CD4-positive, alpha-beta T cell (primary cell): ENCODE data around the gene ANKRD6. TPM values are rescaled to one million over a fixed set of nuclear protein-coding genes. Genes with fewer than 3 reads are reported as not detected.
A peak's percentile ranks its signal among the peaks of the same experiment; 100 is the strongest.

Source experiments
- ATAC-seq: fragments of 200-7000 bp; cut with Tn5 transposase; one replicate; pipeline ENCODE4 v1.10.0; 2022; ENCODE audit warnings: mild to moderate bottlenecking; ENCODE audit not compliant: poor library complexity
- CTCF ChIA-PET: fragments of 350-600 bp; sonication (Branson Sonifier 250); formaldehyde crosslinking; loops from one replicate; lab custom pipeline; 2021; ENCODE audit warnings: antibody characterized with exemption, inconsistent platforms; lab: Charles Lee
- POLR2A ChIA-PET: fragments of 350-600 bp; sonication (Branson Sonifier 250); formaldehyde crosslinking; loops from one replicate; lab custom pipeline; 2021; ENCODE audit warnings: antibody characterized with exemption, inconsistent platforms; lab: Charles Lee
- DNase-seq, 14 experiments: peaks; one replicate each; pipeline ENCODE4 v3.0.0-alpha.2; 2013 to 2020; ENCODE audit warnings: mixed read lengths in 2 of 14
- H3K27ac ChIP-seq, 2 donors: one replicate each; pipeline versions ENCODE4 v1.5.1 to v1.7.0; 2013; ENCODE audit warnings: low read length in 2 of 2, low read depth in 1 of 2, mild to moderate bottlenecking in 1 of 2
- H3K27me3 ChIP-seq, 2 experiments: 1 replicate in 1 of 2; 2 replicates in 1 of 2; pipeline versions ENCODE4 v1.6.1 to v1.7.0; 2013; ENCODE audit warnings: low read length in 2 of 2, control low read depth in 1 of 2, mild to moderate bottlenecking in 1 of 2, moderate library complexity in 1 of 2; ENCODE audit not compliant: insufficient read depth in 2 of 2, control insufficient read depth in 1 of 2
- H3K36me3 ChIP-seq: one replicate; pipeline ENCODE4 v1.6.1; 2013; ENCODE audit warnings: low read length, control low read depth; ENCODE audit not compliant: insufficient read depth
- H3K4me1 ChIP-seq: one replicate; pipeline ENCODE4 v1.6.1; 2013; ENCODE audit warnings: low read length, control low read depth; ENCODE audit not compliant: insufficient read depth
- H3K4me3 ChIP-seq: one replicate; pipeline ENCODE4 v1.5.1; 2013; ENCODE audit warnings: mild to moderate bottlenecking, low read length, moderate library complexity
- H3K9me3 ChIP-seq, 2 experiments: 1 replicate in 1 of 2; 2 replicates in 1 of 2; pipeline versions ENCODE4 v1.6.1 to v1.7.0; 2013; ENCODE audit warnings: low read length in 2 of 2, mild to moderate bottlenecking in 2 of 2, control low read depth in 1 of 2, moderate library complexity in 1 of 2; ENCODE audit not compliant: control insufficient read depth in 1 of 2, insufficient read depth in 1 of 2
- H3K27ac Mint-ChIP-seq: one replicate; pipeline ENCODE4 v1.8.0; 2020; ENCODE audit warnings: mixed read lengths
- H3K27me3 Mint-ChIP-seq: one replicate; pipeline ENCODE4 v1.8.0; 2021; ENCODE audit warnings: mixed read lengths
- H3K36me3 Mint-ChIP-seq: one replicate; pipeline ENCODE4 v1.8.0; 2021; ENCODE audit warnings: low read depth, mixed read lengths
- H3K4me1 Mint-ChIP-seq: one replicate; pipeline ENCODE4 v1.8.0; 2021; ENCODE audit warnings: low read depth, mixed read lengths
- H3K4me3 Mint-ChIP-seq: one replicate; pipeline ENCODE4 v1.8.0; 2020; ENCODE audit warnings: mild to moderate bottlenecking, mixed read lengths
- H3K9me3 Mint-ChIP-seq: one replicate; pipeline ENCODE4 v1.8.0; 2020; ENCODE audit warnings: mixed read lengths
- CTCF ChIP-seq: fragments of 200-600 bp; IDR thresholded peaks from one replicate; pipeline ENCODE4 v1.8.0; 2022; ENCODE audit warnings: antibody characterized with exemption, mild to moderate bottlenecking
- intact Hi-C, 2 experiments: fragments of 100-400 bp; cut with DNase I in 1 of 2; cut with micrococcal nuclease in 1 of 2; formaldehyde crosslinking; loops; one replicate each; pipeline versions ENCODE4 v1.15.1 to v1.9.0; 2023 to 2025; cut with DNase I, micrococcal nuclease
- total RNA-seq, 174 experiments: library from RNA in 2 of 174; stranded (reverse) in 2 of 174; gene quantifications; one replicate each; pipeline ENCODE4 v1.2.3 and lab custom pipeline; 2021 to 2026

The ANKRD6 gene
- total RNA-seq, 2 experiments from 2014 or later = 3.8 to 4.8 TPM

- H3K27me3 Mint-ChIP-seq = no peaks in the 10 kb centered on the region
Observed at GRCh38 chr6:89596056-89596455, 163.1 kb downstream of the ANKRD6 start.

GRCh38 chr6:89596484-89596883, 163.5 kb downstream of the ANKRD6 start:
- H3K27me3 ChIP-seq = no peaks in the 10 kb centered on the region
- H3K9me3 ChIP-seq = no peaks in the 10 kb centered on the region
- ATAC-seq (no peak), DNase-seq (no peak)
- no peak overlapping the region for H3K4me3 ChIP-seq
- H3K4me1 ChIP-seq = peaks cover 7% of the 10 kb centered on the region
- H3K4me3 Mint-ChIP-seq = no peak overlapping the region
- H3K36me3 Mint-ChIP-seq = no peaks in the 10 kb centered on the region
- POLR2A ChIA-PET = no interaction called here
- H3K4me1 Mint-ChIP-seq = peaks cover 17% of the 10 kb centered on the region
- CTCF ChIA-PET = no interaction called here
- no peaks in the 10 kb centered on the region for H3K9me3 Mint-ChIP-seq
- H3K27ac ChIP-seq = no peak overlapping the region
- intact Hi-C loops = no loop called here
- no peak for TF ChIP-seq CTCF
- H3K27ac Mint-ChIP-seq = peak overlapping the region; percentile 34
- H3K27me3 Mint-ChIP-seq = no peaks in the 10 kb centered on the region
- no peaks in the 10 kb centered on the region for H3K36me3 ChIP-seq

More at GRCh38 chr6:89596056-89596455, 163.1 kb downstream of the ANKRD6 start:
- no peak overlapping the region for H3K4me3 ChIP-seq
- H3K27ac Mint-ChIP-seq = peak overlapping the region; percentile 34
- ChIA-PET CTCF (no interaction called here), POLR2A (no interaction called here)
- H3K27ac ChIP-seq = no peak overlapping the region
- intact Hi-C loops = no loop called here
- H3K9me3 Mint-ChIP-seq = no peaks in the 10 kb centered on the region
- H3K4me3 Mint-ChIP-seq = no peak overlapping the region
- peaks cover 7% of the 10 kb centered on the region for H3K4me1 ChIP-seq
- no peaks in the 10 kb centered on the region for H3K36me3 Mint-ChIP-seq
- DNase-seq (peak in 3 of 14 experiments; percentile 29 to 41 (median 34)), ATAC-seq (peak; percentile 46)
- TF ChIP-seq CTCF = no peak
- no peaks in the 10 kb centered on the region for H3K9me3 ChIP-seq
- H3K4me1 Mint-ChIP-seq = peaks cover 17% of the 10 kb centered on the region
- H3K36me3 ChIP-seq = no peaks in the 10 kb centered on the region
- no peaks in the 10 kb centered on the region for H3K27me3 ChIP-seq

- no peak overlapping the region for H3K4me3 ChIP-seq
- no peak for TF ChIP-seq CTCF
- no peak overlapping the region for H3K27ac ChIP-seq
- no peaks in the 10 kb centered on the region for H3K36me3 ChIP-seq
- POLR2A ChIA-PET = no interaction called here
- ATAC-seq (no peak), DNase-seq (no peak)
- H3K27ac Mint-ChIP-seq = no peak overlapping the region
- H3K36me3 Mint-ChIP-seq = no peaks in the 10 kb centered on the region
- peaks cover 17% of the 10 kb centered on the region for H3K4me1 Mint-ChIP-seq
- H3K9me3 ChIP-seq = no peaks in the 10 kb centered on the region
- no peaks in the 10 kb centered on the region for H3K27me3 Mint-ChIP-seq
- intact Hi-C loops = no loop called here
- no peaks in the 10 kb centered on the region for H3K9me3 Mint-ChIP-seq
- H3K27me3 ChIP-seq = no peaks in the 10 kb centered on the region
- peaks cover 7% of the 10 kb centered on the region for H3K4me1 ChIP-seq
- CTCF ChIA-PET = no interaction called here
- H3K4me3 Mint-ChIP-seq = no peak overlapping the region
Observed at GRCh38 chr6:89597372-89597771, 164.4 kb downstream of the ANKRD6 start.
